GM21528 (cell line): ENCODE results near the gene ZNHIT2.

Experiments
- ATAC-seq: cut with Tn5 transposase; IDR thresholded peaks from one replicate; pipeline ENCODE4 v1.9.1; 2021; ENCODE audit warnings: mild to moderate bottlenecking, moderate library complexity; ENCODE audit not compliant: unreplicated experiment, low FRiP score

The ZNHIT2 gene

GRCh38 chr11:65134952-65135632 lies 17.6 kb upstream of the ZNHIT2 start:
- peak; percentile 71 for ATAC-seq

- peak; percentile 59 for ATAC-seq
These were observed 16.9 kb upstream of the ZNHIT2 start, which contains the start of gene SYVN1 for GRCh38 chr11:65134240-65134951. SYVN1 (minus strand) TSS chr11:65134519; CDS start chr11:65133601, 918 bp downstream.

- no peak for ATAC-seq
These were observed 16.2 kb upstream of the ZNHIT2 start for GRCh38 chr11:65133724-65134123.

- no peak for ATAC-seq
These were observed 15.6 kb upstream of the ZNHIT2 start for GRCh38 chr11:65132988-65133700.

GRCh38 chr11:65132238-65132987 lies 14.9 kb upstream of the ZNHIT2 start:
- no peak for ATAC-seq

- ATAC-seq: no peak
These were observed 14.4 kb upstream of the ZNHIT2 start for GRCh38 chr11:65131895-65132237.

- ATAC-seq: no peak
These were observed 13.9 kb upstream of the ZNHIT2 start for GRCh38 chr11:65131417-65131776.

GRCh38 chr11:65130631-65131416 lies 13.3 kb upstream of the ZNHIT2 start:
- no peak for ATAC-seq

- no peak for ATAC-seq
These were observed 12.3 kb upstream of the ZNHIT2 start for GRCh38 chr11:65129649-65130441.

GRCh38 chr11:65128182-65129145 lies 11.0 kb upstream of the ZNHIT2 start:
- no peak for ATAC-seq

- no peak for ATAC-seq
These were observed 10.1 kb upstream of the ZNHIT2 start for GRCh38 chr11:65127473-65128181.

GRCh38 chr11:65126624-65127274 lies 9.2 kb upstream of the ZNHIT2 start:
- ATAC-seq: no peak

- ATAC-seq: no peak
These were observed 7.9 kb upstream of the ZNHIT2 start for GRCh38 chr11:65125197-65126056.

- ATAC-seq: no peak
These were observed 7.1 kb upstream of the ZNHIT2 start for GRCh38 chr11:65124480-65125196.

- peak; percentile 66 for ATAC-seq
These were observed 4.6 kb upstream of the ZNHIT2 start, which contains the start of the genes FAU and MRPL49 for GRCh38 chr11:65121865-65122696. FAU (minus strand) TSS chr11:65122134; CDS start chr11:65121813, 321 bp downstream. MRPL49 (plus strand) TSS chr11:65122321; CDS start chr11:65122347, 26 bp downstream.
